Naive thymus-derived CD4-positive, alpha-beta T cell (primary cell): ENCODE measurements around the gene FIGLA. TPM values are rescaled to one million over a fixed set of nuclear protein-coding genes. Genes with fewer than 3 reads are reported as not detected.

ENCODE experiments used
- ATAC-seq: fragments of 150-1000 bp; cut with Tn5 transposase; 2 replicates; pipeline ENCODE4 v1.10.0; 2021; ENCODE audit warnings: mild to moderate bottlenecking, moderate library complexity
- CTCF ChIA-PET: fragments of 350-600 bp; sonication (Branson Sonifier 250); formaldehyde crosslinking; loops from one replicate; lab custom pipeline; 2021; ENCODE audit warnings: antibody characterized with exemption; lab: Charles Lee
- POLR2A ChIA-PET: fragments of 350-600 bp; sonication (Branson Sonifier 250); formaldehyde crosslinking; loops from one replicate; lab custom pipeline; 2021; ENCODE audit warnings: antibody characterized with exemption, inconsistent platforms; lab: Charles Lee
- DNase-seq, 9 donors: peaks; one replicate each; pipeline versions ENCODE4 v3.0.0 to v3.0.0-alpha.2; 2020 to 2022; ENCODE audit warnings: mixed read lengths in 1 of 9
- H3K27ac ChIP-seq: one replicate; pipeline ENCODE4 v1.7.0; 2013; ENCODE audit warnings: mild to moderate bottlenecking, low read depth, low read length, moderate library complexity
- H3K27me3 ChIP-seq, 2 donors: one replicate each; pipeline ENCODE4 v1.7.0; 2013; ENCODE audit warnings: low read length in 2 of 2, mild to moderate bottlenecking in 2 of 2, moderate library complexity in 2 of 2; ENCODE audit not compliant: control insufficient read depth in 2 of 2, insufficient read depth in 2 of 2
- H3K36me3 ChIP-seq, 3 experiments: 1 replicate in 2 of 3; 2 replicates in 1 of 3; pipeline ENCODE4 v1.7.0; 2013; ENCODE audit warnings: low read length in 3 of 3, mild to moderate bottlenecking in 3 of 3, moderate library complexity in 1 of 3; ENCODE audit not compliant: insufficient read depth in 3 of 3, control insufficient read depth in 2 of 3
- H3K4me1 ChIP-seq, 2 donors: one replicate each; pipeline ENCODE4 v1.7.0; 2013; ENCODE audit warnings: low read length in 2 of 2, mild to moderate bottlenecking in 2 of 2, moderate library complexity in 1 of 2; ENCODE audit not compliant: control insufficient read depth in 2 of 2, insufficient read depth in 2 of 2
- H3K4me3 ChIP-seq: 2 replicates; pipeline ENCODE4 v1.7.0; 2013; ENCODE audit warnings: mild to moderate bottlenecking, low read length
- H3K9me3 ChIP-seq, 3 experiments: 1 replicate in 2 of 3; 2 replicates in 1 of 3; pipeline ENCODE4 v1.7.0; 2013; ENCODE audit warnings: low read length in 3 of 3; ENCODE audit not compliant: control insufficient read depth in 2 of 3
- H3K27ac Mint-ChIP-seq, 9 donors: one replicate each; pipeline ENCODE4 v1.8.0; 2020 to 2022; ENCODE audit warnings: mixed read lengths in 9 of 9, mild to moderate bottlenecking in 8 of 9, moderate library complexity in 5 of 9, inconsistent platforms in 2 of 9
- H3K27me3 Mint-ChIP-seq, 5 donors: one replicate each; pipeline ENCODE4 v1.8.0; 2021 to 2022; ENCODE audit warnings: mixed read lengths in 5 of 5, mild to moderate bottlenecking in 1 of 5
- H3K36me3 Mint-ChIP-seq, 5 donors: one replicate each; pipeline ENCODE4 v1.8.0; 2020 to 2022; ENCODE audit warnings: mixed read lengths in 5 of 5, mild to moderate bottlenecking in 3 of 5, inconsistent platforms in 1 of 5
- H3K4me1 Mint-ChIP-seq, 7 donors: one replicate each; pipeline ENCODE4 v1.8.0; 2020 to 2022; ENCODE audit warnings: mixed read lengths in 7 of 7, mild to moderate bottlenecking in 3 of 7, inconsistent platforms in 1 of 7
- H3K4me3 Mint-ChIP-seq, 10 donors: one replicate each; pipeline ENCODE4 v1.8.0; 2020 to 2022; ENCODE audit warnings: mild to moderate bottlenecking in 10 of 10, mixed read lengths in 10 of 10, moderate library complexity in 6 of 10, inconsistent platforms in 2 of 10
- H3K9me3 Mint-ChIP-seq, 11 donors: one replicate each; pipeline ENCODE4 v1.8.0; 2020 to 2022; ENCODE audit warnings: mixed read lengths in 11 of 11, mild to moderate bottlenecking in 4 of 11, inconsistent platforms in 1 of 11, moderate library complexity in 1 of 11
- intact Hi-C, 2 donors: fragments of 100-400 bp; cut with micrococcal nuclease; formaldehyde crosslinking; loops; one replicate each; pipeline ENCODE4 v1.15.1; 2023
- polyA plus RNA-seq, 2 donors: library from polyadenylated mRNA; unstranded; fragments of 300-500 nt; fragmentation: Illumina TruSeq; gene quantifications; one replicate each; pipeline ENCODE4 v1.2.3, GENCODE V29; 2021
- total RNA-seq, 6 experiments: library from RNA in 5 of 6; stranded (reverse) in 5 of 6; gene quantifications; 1 replicate in 5 of 6; 2 replicates in 1 of 6; pipeline ENCODE4 v1.2.3 and lab custom pipeline; 2021 to 2026

The FIGLA gene
- total and polyA plus RNA-seq, 7 experiments from 2014 or later, result not detected

DNA sequence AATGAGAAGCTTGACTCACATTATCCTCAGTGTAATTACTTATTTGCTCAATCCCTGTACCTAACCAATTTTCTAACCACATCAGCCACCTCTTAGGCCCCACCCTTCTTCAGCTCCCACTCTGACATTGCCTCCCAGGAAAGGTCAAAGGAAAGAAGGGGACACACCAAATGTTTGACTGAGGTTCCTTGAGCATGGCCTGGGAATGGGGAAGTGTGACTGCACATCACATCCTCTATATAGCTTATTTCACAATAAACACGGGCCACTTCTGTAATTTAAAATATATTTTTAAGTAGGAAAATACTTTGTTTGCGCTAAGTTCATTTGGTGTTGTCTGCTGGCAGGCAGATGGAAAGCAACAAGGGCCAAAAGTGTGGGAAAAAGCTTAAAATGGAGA lies 3.0 kb upstream of the FIGLA start:
- Mint-ChIP-seq H3K4me1 (peaks cover 5 to 17% (median 7%) of the 10 kb centered on the region in 7 donors), H3K36me3 (no peaks in the 10 kb centered on the region), H3K27ac (no peak overlapping the region), H3K4me3 (no peak overlapping the region), H3K27me3 (peaks cover 26 to 46% (median 33%) of the 10 kb centered on the region in 5 donors), H3K9me3 (no peaks in the 10 kb centered on the region)
- DNase-seq, result no peak
- ChIA-PET CTCF (interaction anchor here (0.5 kb wide), 1 partner anchor 176 kb away, joined by 3 read pairs; no protein-coding TSS in a partner anchor), POLR2A (no interaction called here)
- H3K9me3 ChIP-seq, result no peaks in the 10 kb centered on the region
- H3K27me3 ChIP-seq, result peaks cover 0 to 5% of the 10 kb centered on the region in 2 donors
- no peaks in the 10 kb centered on the region for H3K4me1 ChIP-seq
- H3K36me3 ChIP-seq, result no peaks in the 10 kb centered on the region
- H3K4me3 ChIP-seq, result no peak overlapping the region
- intact Hi-C loops, result no loop called here
- ATAC-seq, result peak; percentile 45
- H3K27ac ChIP-seq, result no peak overlapping the region

DNA sequence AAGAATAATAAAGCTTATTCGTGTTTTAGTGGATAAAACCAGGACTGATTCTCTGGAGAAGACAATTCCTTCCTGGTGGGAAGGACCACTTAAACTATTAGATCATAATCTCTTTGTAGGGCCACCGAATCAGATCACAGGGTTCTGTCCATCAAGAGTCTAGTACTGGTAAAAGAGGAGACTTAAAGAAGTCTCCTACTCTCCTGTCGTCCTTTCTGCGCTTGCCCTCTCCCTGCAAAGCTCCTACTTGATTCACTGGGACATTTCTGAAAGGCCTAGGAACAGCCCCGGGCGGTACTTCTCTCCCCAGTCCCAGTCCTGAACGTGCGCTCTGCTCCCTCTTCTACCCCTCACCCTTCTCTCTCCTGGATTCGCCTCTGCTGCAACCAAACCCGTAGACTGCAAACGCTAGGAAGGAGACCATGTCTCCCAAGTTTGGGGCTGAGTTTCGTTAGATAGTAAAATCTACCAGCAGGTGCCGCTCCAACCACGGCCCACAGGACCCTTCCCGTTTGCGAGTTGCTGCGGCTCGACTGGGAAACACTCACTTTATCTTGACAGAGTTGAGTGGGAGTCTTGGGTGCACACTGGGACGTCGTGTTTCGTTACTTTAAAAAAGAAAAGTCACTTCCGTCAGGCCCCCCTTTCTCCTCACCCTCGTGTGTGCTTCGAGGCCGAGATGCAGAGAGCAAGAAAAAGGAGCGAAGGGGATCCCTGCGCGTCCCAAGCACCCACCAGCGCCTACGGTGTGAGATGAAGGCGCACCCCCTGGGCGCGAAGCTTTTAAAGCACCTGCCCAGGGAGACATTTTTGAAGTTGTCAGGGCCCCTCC lies 923 bp downstream of the FIGLA start:
- intact Hi-C loops, result loop anchor here (1.0 to 5.0 kb wide), 7 partner anchors 73 to 237 kb away; partner anchors contain the start of gene TGFA (in 1 of the 2)
- CTCF ChIA-PET, result interaction anchor here (0.6 to 2.9 kb wide), 11 partner anchors 8 to 283 kb away, joined by 3 to 13 read pairs (median 5); no protein-coding TSS in a partner anchor

DNA sequence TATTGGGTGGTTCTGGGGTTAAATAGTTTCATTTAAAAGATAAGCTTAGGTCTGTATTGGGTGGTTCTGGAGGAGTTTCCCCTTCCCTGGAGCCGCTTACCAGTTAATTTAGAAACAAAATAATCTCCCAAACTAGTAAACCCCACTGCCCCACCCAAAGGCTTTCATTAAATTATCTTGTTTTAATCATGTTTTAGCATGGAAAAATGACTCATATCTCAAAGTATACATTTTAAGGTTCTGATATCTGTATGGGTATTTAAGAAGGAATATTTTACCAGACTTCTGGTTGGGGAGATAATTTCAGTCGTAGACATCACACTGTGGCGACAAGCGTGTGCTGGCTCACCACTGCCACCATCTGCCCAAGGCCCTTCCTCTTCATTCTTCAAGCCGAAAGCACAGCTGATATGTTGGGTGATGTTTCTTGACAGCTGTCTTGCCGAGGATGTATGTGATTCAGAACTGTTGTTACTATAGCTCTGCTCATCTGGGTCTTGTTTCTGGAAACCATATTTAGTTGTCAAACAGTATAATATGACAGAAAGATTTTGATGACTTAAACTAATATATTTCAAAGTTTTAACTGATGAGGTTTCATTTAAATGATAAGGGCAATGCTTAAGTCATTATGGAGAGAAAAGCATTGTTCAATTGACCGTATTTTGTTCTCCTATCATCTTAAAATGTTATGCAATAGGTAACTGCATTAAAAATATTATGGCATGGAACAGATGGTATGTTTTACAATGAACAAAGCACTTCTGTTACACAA lies 5.1 kb downstream of the FIGLA start:
- peak in 6 of 9 donors; percentile 19 to 68 (median 56) for DNase-seq
- Histone ChIP-seq H3K27me3 (peaks cover 0 to 5% of the 10 kb centered on the region in 2 donors), H3K27ac (no peak overlapping the region), H3K4me3 (no peak overlapping the region), H3K9me3 (no peaks in the 10 kb centered on the region), H3K36me3 (no peaks in the 10 kb centered on the region), H3K4me1 (no peaks in the 10 kb centered on the region)
- POLR2A ChIA-PET, result interaction anchor here (0.6 kb wide), 1 partner anchor 640 kb away, joined by 3 read pairs; no protein-coding TSS in a partner anchor
- ATAC-seq, result peak; percentile 79
- Mint-ChIP-seq H3K27me3 (peaks cover 22 to 40% (median 24%) of the 10 kb centered on the region in 5 donors), H3K4me1 (peaks cover 9 to 12% (median 12%) of the 10 kb centered on the region in 7 donors), H3K4me3 (no peak overlapping the region), H3K27ac (peak overlapping the region in 1 of 9 donors; percentile 78), H3K9me3 (no peaks in the 10 kb centered on the region), H3K36me3 (no peaks in the 10 kb centered on the region)
- CTCF ChIA-PET, result interaction anchor here (0.6 to 3.3 kb wide), 12 partner anchors 10 to 482 kb away, joined by 3 to 45 read pairs (median 3); no protein-coding TSS in a partner anchor
- intact Hi-C loops, result loop anchor here (1.0 to 5.0 kb wide), 4 partner anchors 130 to 481 kb away; partner anchors contain the start of gene TGFA (in 1 of the 2)

More for the DNA sequence above, 923 bp downstream of the FIGLA start:
- POLR2A ChIA-PET, result no interaction called here
- ATAC-seq (peak; percentile 81), DNase-seq (peak; percentile 44 to 70 (median 67))
- peak overlapping the region; percentile 43 for H3K4me3 ChIP-seq
- no peaks in the 10 kb centered on the region for H3K36me3 ChIP-seq
- no peak overlapping the region for H3K27ac ChIP-seq
- Mint-ChIP-seq H3K4me1 (peaks cover 9 to 22% (median 12%) of the 10 kb centered on the region in 7 donors), H3K27me3 (peaks cover 41 to 70% (median 47%) of the 10 kb centered on the region in 5 donors), H3K9me3 (no peaks in the 10 kb centered on the region), H3K36me3 (no peaks in the 10 kb centered on the region), H3K4me3 (peak overlapping the region; percentile 79 to 93 (median 86)), H3K27ac (peak overlapping the region in 1 of 9 donors; percentile 69)
- no peaks in the 10 kb centered on the region for H3K4me1 ChIP-seq
- no peaks in the 10 kb centered on the region for H3K9me3 ChIP-seq
- H3K27me3 ChIP-seq, result peaks cover 0 to 5% of the 10 kb centered on the region in 2 donors

DNA sequence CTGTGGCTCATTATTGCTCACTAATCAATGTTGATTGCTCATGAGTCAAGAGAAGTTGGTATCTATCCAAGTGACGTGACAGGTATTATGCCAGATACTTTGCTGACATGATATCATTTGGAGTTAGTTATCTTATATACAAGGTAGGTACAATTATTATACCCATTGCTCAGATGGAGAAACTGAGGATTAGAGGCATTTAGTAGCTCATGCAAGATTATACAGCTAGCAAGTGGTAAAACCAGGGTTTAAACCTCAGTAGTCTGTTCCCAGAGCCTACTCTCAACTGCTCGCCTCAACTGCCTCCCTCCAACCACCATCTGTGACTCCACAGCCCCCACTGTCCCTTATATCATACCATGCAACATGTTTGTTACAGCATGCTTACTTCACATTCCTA lies 6.1 kb downstream of the FIGLA start:
- POLR2A ChIA-PET, result no interaction called here
- ATAC-seq, result no peak
- no peak for DNase-seq
- H3K27ac ChIP-seq, result no peak overlapping the region
- no peaks in the 10 kb centered on the region for H3K9me3 ChIP-seq
- Mint-ChIP-seq H3K36me3 (no peaks in the 10 kb centered on the region), H3K27me3 (peaks cover 15 to 34% (median 18%) of the 10 kb centered on the region in 5 donors), H3K4me3 (no peak overlapping the region), H3K9me3 (no peaks in the 10 kb centered on the region), H3K4me1 (peaks cover 4 to 7% (median 6%) of the 10 kb centered on the region in 7 donors), H3K27ac (no peak overlapping the region)
- H3K36me3 ChIP-seq, result no peaks in the 10 kb centered on the region
- H3K27me3 ChIP-seq, result no peaks in the 10 kb centered on the region
- intact Hi-C loops, result loop anchor here in 1 of 2 donors (2.0 kb wide), 1 partner anchor 480 kb away; no protein-coding TSS in a partner anchor
- no peaks in the 10 kb centered on the region for H3K4me1 ChIP-seq
- no peak overlapping the region for H3K4me3 ChIP-seq
- CTCF ChIA-PET, result interaction anchor here (0.7 to 3.3 kb wide), 7 partner anchors 124 to 481 kb away, joined by 3 to 45 read pairs (median 3); no protein-coding TSS in a partner anchor

DNA sequence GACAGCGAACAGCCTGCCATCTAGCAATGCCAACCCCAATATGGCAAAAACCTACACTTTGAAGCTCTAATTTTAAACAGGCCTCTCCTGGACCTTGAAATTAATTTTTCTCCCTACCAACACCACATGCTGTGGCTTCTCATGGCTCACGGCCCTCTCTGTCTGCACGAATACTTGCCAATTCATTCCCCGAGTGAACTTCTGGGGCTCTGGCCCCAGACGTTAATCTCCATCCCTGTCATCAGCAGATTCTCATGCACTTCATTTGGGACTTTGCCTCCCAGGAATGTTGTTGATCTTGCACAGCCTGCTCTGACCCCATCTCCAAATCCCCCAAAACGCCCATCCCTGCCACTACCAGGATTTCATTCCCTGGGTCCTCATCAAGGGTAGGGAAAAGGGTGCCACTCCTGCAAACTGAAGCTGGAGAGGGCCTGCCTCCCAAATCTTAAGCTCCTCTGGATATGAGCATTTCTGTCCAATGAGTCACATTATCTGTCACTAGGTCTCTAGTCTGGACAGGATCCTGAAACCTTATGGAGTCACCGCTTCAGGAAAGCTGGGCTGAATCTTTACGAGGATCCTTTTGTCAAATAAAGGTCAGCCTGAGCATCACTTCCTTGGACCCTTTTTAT lies 10.4 kb downstream of the FIGLA start:
- no peak for DNase-seq
- Mint-ChIP-seq H3K9me3 (no peaks in the 10 kb centered on the region), H3K36me3 (no peaks in the 10 kb centered on the region), H3K27ac (no peak overlapping the region), H3K27me3 (peaks cover 0 to 26% (median 11%) of the 10 kb centered on the region in 5 donors), H3K4me1 (peaks cover 0 to under 1% (median 0%) of the 10 kb centered on the region in 7 donors), H3K4me3 (no peak overlapping the region)
- CTCF ChIA-PET, result interaction anchor here (1.2 kb wide), 1 partner anchor 9 kb away, joined by 3 read pairs; no protein-coding TSS in a partner anchor
- intact Hi-C loops, result no loop called here
- no peaks in the 10 kb centered on the region for H3K27me3 ChIP-seq
- no peak overlapping the region for H3K27ac ChIP-seq
- no peaks in the 10 kb centered on the region for H3K36me3 ChIP-seq
- H3K4me3 ChIP-seq, result no peak overlapping the region
- no peaks in the 10 kb centered on the region for H3K9me3 ChIP-seq
- H3K4me1 ChIP-seq, result no peaks in the 10 kb centered on the region
- ATAC-seq, result no peak
- POLR2A ChIA-PET, result interaction anchor here (0.6 kb wide), 1 partner anchor 10 kb away, joined by 4 read pairs; no protein-coding TSS in a partner anchor
